Hepatocyte (in vitro differentiated cells): ENCODE results near the gene TRPT1.

Experiments
- CTCF ChIP-seq: fragments of 200-600 bp; sonication (generic); IDR thresholded peaks from 2 replicates; pipeline ENCODE4 v1.5.1; 2016; ENCODE audit warnings: antibody characterized with exemption, mild to moderate bottlenecking; ENCODE audit not compliant: poor library complexity
- EZH2 ChIP-seq: fragments of 200-600 bp; sonication (generic); IDR thresholded peaks from 2 replicates; pipeline ENCODE4 v1.6.1; 2016; ENCODE audit warnings: antibody characterized with exemption, mild to moderate bottlenecking, borderline replicate concordance
- EZH2phosphoT487 ChIP-seq: fragments of 200-600 bp; sonication (generic); IDR thresholded peaks from one replicate; pipeline ENCODE4 v1.6.1; 2018; ENCODE audit warnings: antibody characterized with exemption, mild to moderate bottlenecking, low read depth, moderate library complexity; ENCODE audit not compliant: unreplicated experiment, severe bottlenecking

GRCh38 chr11:64229090-64229743 lies 3.2 kb upstream of the TRPT1 start:
- TF ChIP-seq CTCF, result no peak
- TF ChIP-seq EZH2, result no peak
- no peak for TF ChIP-seq EZH2phosphoT487
